Measurements from ENCODE around the gene PCBP3.
"Not testable (repeated sequence)": the region's sequence is repeated elsewhere in the genome, so short reads cannot be mapped to it uniquely, and the experiment has no call there.

Gene PCBP3

DNA sequence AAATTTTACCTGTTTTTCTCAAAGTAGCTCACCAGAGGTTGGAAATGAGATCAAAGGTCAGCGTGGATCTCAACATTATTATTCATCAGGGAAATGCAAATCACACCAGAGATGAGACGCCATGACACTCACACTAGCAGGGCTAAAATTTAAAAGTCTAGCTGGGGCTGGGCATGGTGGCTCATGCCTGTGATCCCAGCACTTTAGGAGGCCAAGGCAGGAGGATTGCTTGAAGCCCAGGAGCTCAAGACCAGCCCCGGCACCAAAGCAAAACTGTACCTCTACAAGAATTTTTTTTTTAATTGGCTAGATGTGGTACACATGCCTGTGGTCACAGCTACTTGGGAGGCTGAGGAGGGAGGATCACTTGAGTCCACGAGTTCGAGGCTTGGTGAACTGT, 41.4 kb upstream of the PCBP3 start:
- DNase-seq = no peak
- Histone ChIP-seq H3K79me2 (ENCODE audit: low read length) (no peaks in the 10 kb centered on the region), H3F3A (ENCODE audit: insufficient read depth, low read length) (no peaks in the 10 kb centered on the region), H3K27me3 (replicated peaks; ENCODE audit: insufficient read depth, low read length) (peaks cover 91% of the 10 kb centered on the region), H4K20me1 (ENCODE audit: insufficient read depth, low read length) (no peaks in the 10 kb centered on the region), H3K36me3 (replicated peaks; ENCODE audit: insufficient read depth, low read length) (no peaks in the 10 kb centered on the region), H3K9me2 (replicated peaks; ENCODE audit: insufficient read depth, low read length) (no peaks in the 10 kb centered on the region), H3K4me3 (ENCODE audit: low read length) (no peak overlapping the region), H3K9ac (ENCODE audit: low read length) (no peak overlapping the region), H3K4me1 (ENCODE audit: low read length) (no peaks in the 10 kb centered on the region), H3K4me2 (ENCODE audit: low read depth, low read length) (no peak overlapping the region), H3K27ac (ENCODE audit: low read length) (no peak overlapping the region), H2AFZ (ENCODE audit: low read length) (no peak overlapping the region), H3K9me3 (replicated peaks; ENCODE audit: insufficient read depth, low read length) (0 out of 2 replicates have a peak, but pooled peaks cover 4% of the 10 kb centered on the region)
- TF ChIP-seq EZH2phosphoT487 (IDR thresholded peaks at IDR 0.05; ENCODE audit: low read length) (no peak), EZH2 (optimal IDR thresholded peaks at IDR 0.05; ENCODE audit: low read depth, low read length) (no peak), CTCF (IDR thresholded peaks at IDR 0.05; ENCODE audit: low read length) (no peak)

DNA sequence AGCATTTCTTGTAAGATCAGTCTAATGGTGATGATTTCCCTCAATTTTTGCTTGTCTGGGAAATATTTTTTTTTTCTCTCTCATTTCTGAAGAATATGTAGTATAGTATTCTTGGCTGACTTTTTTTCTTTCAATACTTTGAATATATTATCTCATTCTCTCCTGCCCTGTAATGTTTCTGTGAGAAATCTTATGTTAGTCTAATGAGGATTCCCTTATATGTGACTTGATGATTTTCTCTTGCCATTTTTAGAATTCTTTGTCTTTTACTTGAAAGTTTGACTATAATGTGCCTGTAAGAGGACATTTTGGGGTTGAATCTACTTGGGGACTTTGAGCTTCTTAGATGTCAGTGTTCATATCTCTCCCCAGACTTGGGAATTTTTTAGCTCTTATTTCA, 40.0 kb upstream of the PCBP3 start:
- Histone ChIP-seq H2AFZ (ENCODE audit: low read length) (no peak overlapping the region), H3K4me3 (ENCODE audit: low read length) (no peak overlapping the region), H3K79me2 (ENCODE audit: low read length) (no peaks in the 10 kb centered on the region), H3K36me3 (replicated peaks; ENCODE audit: insufficient read depth, low read length) (no peaks in the 10 kb centered on the region), H3F3A (ENCODE audit: insufficient read depth, low read length) (no peaks in the 10 kb centered on the region), H3K9me3 (replicated peaks; ENCODE audit: insufficient read depth, low read length) (0 out of 2 replicates have a peak, but pooled peaks cover 4% of the 10 kb centered on the region), H3K4me2 (ENCODE audit: low read depth, low read length) (no peak overlapping the region), H3K9me2 (replicated peaks; ENCODE audit: insufficient read depth, low read length) (no peaks in the 10 kb centered on the region), H3K27ac (ENCODE audit: low read length) (no peak overlapping the region), H3K9ac (ENCODE audit: low read length) (no peak overlapping the region), H3K27me3 (replicated peaks; ENCODE audit: insufficient read depth, low read length) (peaks cover 94% of the 10 kb centered on the region), H3K4me1 (ENCODE audit: low read length) (no peaks in the 10 kb centered on the region), H4K20me1 (ENCODE audit: insufficient read depth, low read length) (no peaks in the 10 kb centered on the region)
- no peak for TF ChIP-seq EZH2 (optimal IDR thresholded peaks at IDR 0.05; ENCODE audit: low read depth, low read length)
- DNase-seq = no peak

DNA sequence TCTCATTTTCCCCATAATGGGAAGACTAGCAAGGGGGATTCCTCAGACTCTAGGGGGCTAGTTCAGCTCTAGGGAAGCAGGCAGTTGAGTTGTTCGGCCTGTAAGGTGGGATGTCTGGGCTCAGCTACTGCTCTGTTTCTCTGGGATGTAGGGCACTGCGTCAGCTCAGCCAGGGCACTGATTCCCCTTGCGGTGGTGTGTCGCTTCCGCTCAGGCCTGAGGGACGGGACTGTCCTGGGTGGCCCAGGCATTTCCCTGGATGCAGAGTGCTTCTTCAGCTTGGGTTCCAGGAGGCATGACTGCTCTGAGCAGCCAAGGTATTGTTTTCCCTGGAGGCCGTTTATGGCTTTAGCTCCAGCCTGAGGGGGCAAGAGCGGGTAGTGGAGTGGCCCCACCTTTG, 38.8 kb upstream of the PCBP3 start:
- DNase-seq; H3K27ac ChIP-seq (ENCODE audit: low read length); H3F3A ChIP-seq (ENCODE audit: insufficient read depth, low read length); H3K36me3 ChIP-seq (replicated peaks; ENCODE audit: insufficient read depth, low read length); H3K4me1 ChIP-seq (ENCODE audit: low read length); H3K79me2 ChIP-seq (ENCODE audit: low read length); H3K9ac ChIP-seq (ENCODE audit: low read length); H3K9me2 ChIP-seq (replicated peaks; ENCODE audit: insufficient read depth, low read length); H4K20me1 ChIP-seq (ENCODE audit: insufficient read depth, low read length); H3K4me3 ChIP-seq (ENCODE audit: low read length); H3K4me2 ChIP-seq (ENCODE audit: low read depth, low read length); H2AFZ ChIP-seq (ENCODE audit: low read length); H3K9me3 ChIP-seq (replicated peaks; ENCODE audit: insufficient read depth, low read length): not testable (repeated sequence)
- peaks cover 88% of the 10 kb centered on the region for H3K27me3 ChIP-seq (replicated peaks; ENCODE audit: insufficient read depth, low read length)

- Histone ChIP-seq H3K9me2 (replicated peaks; ENCODE audit: insufficient read depth, low read length) (no peaks in the 10 kb centered on the region), H3K27me3 (replicated peaks; ENCODE audit: insufficient read depth, low read length) (peaks cover 88% of the 10 kb centered on the region), H3K4me2 (ENCODE audit: low read depth, low read length) (no peak overlapping the region), H4K20me1 (ENCODE audit: insufficient read depth, low read length) (no peaks in the 10 kb centered on the region), H3K9ac (ENCODE audit: low read length) (no peak overlapping the region), H3K79me2 (ENCODE audit: low read length) (no peaks in the 10 kb centered on the region), H3K4me1 (ENCODE audit: low read length) (no peaks in the 10 kb centered on the region), H3K9me3 (replicated peaks; ENCODE audit: insufficient read depth, low read length) (0 out of 2 replicates have a peak, but pooled peaks cover 4% of the 10 kb centered on the region), H3K27ac (ENCODE audit: low read length) (no peak overlapping the region), H3K36me3 (replicated peaks; ENCODE audit: insufficient read depth, low read length) (no peaks in the 10 kb centered on the region), H2AFZ (ENCODE audit: low read length) (no peak overlapping the region), H3F3A (ENCODE audit: insufficient read depth, low read length) (no peaks in the 10 kb centered on the region), H3K4me3 (ENCODE audit: low read length) (no peak overlapping the region)
- no peak for DNase-seq
- TF ChIP-seq CTCF (IDR thresholded peaks at IDR 0.05; ENCODE audit: low read length) (no peak), EZH2 (optimal IDR thresholded peaks at IDR 0.05; ENCODE audit: low read depth, low read length) (no peak), EZH2phosphoT487 (IDR thresholded peaks at IDR 0.05; ENCODE audit: low read length) (no peak)
Measured at GRCh38 chr21:45607021-45607908, 36.3 kb upstream of the PCBP3 start.

All from MM.1S (cell line).